Measurements from ENCODE around the gene HS1BP3.

GRCh38 chr2:20617892-20618467 lies 32.9 kb downstream of the HS1BP3 start:
- no peak for TF ChIP-seq CTCF (IDR thresholded peaks at IDR 0.05)
- TF ChIP-seq CHD4 (IDR thresholded peaks at IDR 0.05; ENCODE audit: borderline replicate concordance), result no peak
- TF ChIP-seq USF2 (IDR thresholded peaks at IDR 0.05), result no peak
- peak; percentile 24; the same call in 1 of the 2 replicates for TF ChIP-seq POLR2A (IDR thresholded peaks at IDR 0.05; ENCODE audit: low read length)

All from A549 (cell line).